IMR-90 (cell line): Measurements from ENCODE around the gene CNKSR3. TPM values are rescaled to one million over a fixed set of nuclear protein-coding genes. Genes with fewer than 3 reads are reported as not detected.

Experiments
- ATAC-seq: fragments of 200-7000 bp; cut with Tn5 transposase; 2 replicates; pipeline ENCODE4 v1.9.1; 2020; ENCODE audit warnings: low read depth, mild to moderate bottlenecking, moderate library complexity
- BruUV-seq: library from RNA; stranded (reverse); fragments of 400-500 nt; replicated peaks from 2 replicates; lab custom pipeline; 2021; lab: Mats Ljungman, UMichigan
- CTCF ChIA-PET: fragments of 300-600 bp; formaldehyde crosslinking; extraction: SDS; loops from one replicate; lab custom pipeline; 2021; ENCODE audit warnings: antibody characterized with exemption; lab: Yijun Ruan, JAX
- POLR2A ChIA-PET: fragments of 300-600 bp; sonication (Branson Sonifier 250); formaldehyde crosslinking; loops from one replicate; lab custom pipeline; 2022; ENCODE audit warnings: antibody characterized with exemption; ENCODE audit not compliant: unreplicated experiment; lab: Charles Lee
- DNase-seq: peaks from one replicate; pipeline ENCODE4 v3.0.0; 2013
- H2AFZ ChIP-seq: replicated peaks from 2 replicates; pipeline ENCODE3; 2013; ENCODE audit warnings: low read length, mild to moderate bottlenecking; ENCODE audit not compliant: poor library complexity
- H2AK5ac ChIP-seq: 2 replicates; pipeline ENCODE4 v1.6.1; 2013; ENCODE audit warnings: low read depth, low read length, inconsistent platforms
- H2AK9ac ChIP-seq: replicated peaks from 2 replicates; pipeline ENCODE3; 2013; ENCODE audit warnings: mild to moderate bottlenecking, low read depth, low read length, moderate library complexity; ENCODE audit not compliant: poor library complexity
- H2BK120ac ChIP-seq: 2 replicates; pipeline ENCODE4 v1.6.1; 2013; ENCODE audit warnings: low read depth, low read length, inconsistent platforms
- H2BK15ac ChIP-seq: 3 replicates; pipeline ENCODE4 v1.6.1; 2013; ENCODE audit warnings: low read depth, low read length, inconsistent platforms
- H2BK20ac ChIP-seq: 2 replicates; pipeline ENCODE4 v1.6.1; 2013; ENCODE audit warnings: low read depth, mild to moderate bottlenecking, inconsistent platforms, low read length, moderate library complexity
- H2BK5ac ChIP-seq: 2 replicates; pipeline ENCODE4 v1.6.1; 2013; ENCODE audit warnings: mild to moderate bottlenecking, low read depth, low read length, inconsistent platforms; ENCODE audit not compliant: poor library complexity, severe bottlenecking
- H3K14ac ChIP-seq: replicated peaks from 2 replicates; pipeline ENCODE4 v1.6.1; 2013; ENCODE audit warnings: low read depth, low read length, inconsistent platforms
- H3K18ac ChIP-seq: 2 replicates; pipeline ENCODE4 v1.6.1; 2013; ENCODE audit warnings: low read depth, low read length, control low read depth
- H3K23ac ChIP-seq: 2 replicates; pipeline ENCODE4 v1.6.1; 2013; ENCODE audit warnings: low read depth, low read length, inconsistent platforms
- H3K27ac ChIP-seq: 2 replicates; pipeline ENCODE4 v1.5.1; 2013; ENCODE audit warnings: mild to moderate bottlenecking, control low read depth, low read length; ENCODE audit not compliant: insufficient read depth
- H3K27me3 ChIP-seq: 2 replicates; pipeline ENCODE4 v1.6.1; 2013; ENCODE audit warnings: low read length; ENCODE audit not compliant: control insufficient read depth, insufficient read depth
- H3K36me3 ChIP-seq: 2 replicates; pipeline ENCODE4 v1.6.1; 2013; ENCODE audit warnings: low read length, mixed read lengths; ENCODE audit not compliant: control insufficient read depth, insufficient read depth
- H3K4ac ChIP-seq: 2 replicates; pipeline ENCODE4 v1.6.1; 2013; ENCODE audit warnings: low read depth, low read length, inconsistent platforms
- H3K4me1 ChIP-seq: 2 replicates; pipeline ENCODE4 v1.6.1; 2013; ENCODE audit warnings: low read length, mixed read lengths; ENCODE audit not compliant: control insufficient read depth, insufficient read depth
- H3K4me2 ChIP-seq: 2 replicates; pipeline ENCODE4 v1.6.1; 2013; ENCODE audit warnings: low read depth, mild to moderate bottlenecking, control low read depth, low read length, moderate library complexity
- H3K4me3 ChIP-seq: 2 replicates; pipeline ENCODE4 v1.5.1; 2013; ENCODE audit warnings: low read depth, mild to moderate bottlenecking, control low read depth, low read length, moderate library complexity; ENCODE audit not compliant: insufficient read depth
- H3K56ac ChIP-seq: 2 replicates; pipeline ENCODE4 v1.6.1; 2013; ENCODE audit warnings: low read length, inconsistent platforms; ENCODE audit not compliant: insufficient read depth; ENCODE audit errors: extremely low read depth
- H3K79me1 ChIP-seq, 2 experiments: 2 replicates each; pipeline ENCODE4 v1.6.1; 2013; ENCODE audit warnings: low read length in 2 of 2, inconsistent platforms in 1 of 2, low read depth in 1 of 2
- H3K9ac ChIP-seq: 2 replicates; pipeline ENCODE4 v1.6.1; 2013; ENCODE audit warnings: low read depth, low read length, control low read depth
- H3K9me1 ChIP-seq: 2 replicates; pipeline ENCODE4 v1.6.1; 2013; ENCODE audit warnings: low read length, inconsistent platforms; ENCODE audit not compliant: insufficient read depth
- H3K9me3 ChIP-seq: 2 replicates; pipeline ENCODE4 v1.6.1; 2013; ENCODE audit warnings: low read length; ENCODE audit not compliant: control insufficient read depth, insufficient read depth
- H4K20me1 ChIP-seq: 2 replicates; pipeline ENCODE4 v1.6.1; 2013; ENCODE audit warnings: low read length, inconsistent platforms; ENCODE audit not compliant: insufficient read depth
- H4K5ac ChIP-seq: 2 replicates; pipeline ENCODE4 v1.6.1; 2013; ENCODE audit warnings: mild to moderate bottlenecking, low read depth, low read length, control low read depth
- H4K8ac ChIP-seq, 2 experiments: 2 replicates each; pipeline ENCODE4 v1.6.1; 2013; ENCODE audit warnings: low read depth in 2 of 2, low read length in 2 of 2, control low read depth in 1 of 2, inconsistent platforms in 1 of 2
- H4K91ac ChIP-seq: 2 replicates; pipeline ENCODE4 v1.6.1; 2013; ENCODE audit warnings: low read depth, low read length, inconsistent platforms; ENCODE audit not compliant: insufficient read depth
- CEBPB ChIP-seq: IDR thresholded peaks from 2 replicates; pipeline ENCODE4 v1.6.1; 2012; ENCODE audit warnings: low read depth, low read length, improper control_type of control experiment
- USF2 ChIP-seq: fragments of 150-350 bp; IDR thresholded peaks from 2 replicates; pipeline ENCODE4 v1.6.1; 2017; ENCODE audit warnings: mild to moderate bottlenecking, antibody characterized with exemption, low read length, low read depth
- WGBS, 2 experiments: methylation state at CpG; one replicate each; pipeline versions ENCODE4 v1.1.5 to v1.1.7; 2013; ENCODE audit warnings: missing lambda C conversion rate in 2 of 2; ENCODE audit not compliant: insufficient read length in 1 of 2; ENCODE audit errors: extremely low coverage in 2 of 2; 5-methylcytosine and 5-hydroxymethylcytosine counted together
- dilution Hi-C: fragments of 300-500 bp; cut with HindIII; formaldehyde crosslinking; loops from one replicate; pipeline ENCODE4 v1.14.3; 2018; ENCODE audit warnings: low sequenced_read_pairs; ENCODE audit not compliant: unreplicated experiment
- in situ Hi-C: fragments of 300-500 bp; cut with MboI; formaldehyde crosslinking; loops from 3 replicates; pipeline ENCODE4 v1.14.3; 2019; ENCODE audit warnings: low sequenced_read_pairs, inconsistent platforms, mixed read lengths
- intact Hi-C: fragments of 100-400 bp; cut with micrococcal nuclease; formaldehyde crosslinking; loops from 2 replicates; pipeline ENCODE4 v1.10.0; 2022
- polyA plus RNA-seq, 3 experiments: library from polyadenylated mRNA; depleted of rRNA; stranded (reverse); fragments of >200 nt; gene quantifications; 2 replicates each; pipeline ENCODE4 v1.2.3, GENCODE V29; 2012; ENCODE audit warnings: low replicate concordance in 1 of 3
- total RNA-seq: library from RNA; depleted of rRNA; stranded (reverse); fragments of >200 nt; gene quantifications from 2 replicates; pipeline ENCODE4 v1.2.3, GENCODE V29; 2012

CNKSR3 gene
- total and polyA plus RNA-seq, 2 of the 4 experiments (the other 2 are of a cell fraction): 6.7 to 15.8 TPM

- no peak overlapping the region for H2BK120ac ChIP-seq
- H3K4me2 ChIP-seq: 0 out of 2 replicates have a peak overlapping the region, but pooled peaks have one; percentile 0
- TF ChIP-seq CEBPB (peak; percentile 62), USF2 (no peak)
- no peak overlapping the region for H3K14ac ChIP-seq
- no peak overlapping the region for H2AFZ ChIP-seq
- in situ Hi-C loops: no loop called here
- H4K20me1 ChIP-seq: peaks cover 9% of the 10 kb centered on the region
- no peak overlapping the region for H4K5ac ChIP-seq
- no peaks in the 10 kb centered on the region for H3K27me3 ChIP-seq
- no peak overlapping the region for H4K8ac ChIP-seq
- 94% methylated on average over 2 of the region's 5 CpGs; no CpG with 5 or more reads in 1 of the 2 experiments for WGBS, 2 experiments
- peaks cover 9% of the 10 kb centered on the region for H3K4me1 ChIP-seq
- peak overlapping the region; percentile 31 for H2AK9ac ChIP-seq
- H3K56ac ChIP-seq: no peak overlapping the region
- dilution Hi-C loops: no loop called here
- H3K9me1 ChIP-seq: peaks cover 21% of the 10 kb centered on the region; the same call in 1 of the 2 replicates
- H3K4ac ChIP-seq: peak overlapping the region; percentile 4; the same call in 1 of the 2 replicates
- H2BK15ac ChIP-seq: 0 out of 3 replicates have a peak overlapping the region, but pooled peaks have one; percentile 6
- H3K23ac ChIP-seq: no peak overlapping the region
- no peak overlapping the region for H2BK20ac ChIP-seq
- DNase-seq (peak; percentile 50), ATAC-seq (peak; percentile 64)
- no peak overlapping the region for H3K4me3 ChIP-seq
- no peak overlapping the region for H3K27ac ChIP-seq
- intact Hi-C loops: no loop called here
- H3K18ac ChIP-seq: peak overlapping the region; percentile 46; the same call in 1 of the 2 replicates
- no peaks in the 10 kb centered on the region for H3K9me3 ChIP-seq
- POLR2A ChIA-PET: no interaction called here
- H3K79me1 ChIP-seq: peaks cover 34 to 71% of the 10 kb centered on the region in 2 experiments
- H4K91ac ChIP-seq: no peak overlapping the region
- CTCF ChIA-PET: interaction anchor here (0.6 kb wide), 1 partner anchor 280 kb away, joined by 3 read pairs; no protein-coding TSS in a partner anchor
- H3K9ac ChIP-seq: no peak overlapping the region
- H2AK5ac ChIP-seq: no peak overlapping the region
- no TSS peak for BruUV-seq
- H2BK5ac ChIP-seq: no peak overlapping the region
- H3K36me3 ChIP-seq: no peaks in the 10 kb centered on the region; the same call in 1 of the 2 replicates
Measured at GRCh38 chr6:154491567-154492470, 18.7 kb downstream of the CNKSR3 start.
